GM18519 (cell line): Measurements from ENCODE around the gene FAM168B.
"Not testable (repeated sequence)": the region's sequence is repeated elsewhere in the genome, so short reads cannot be mapped to it uniquely, and the experiment has no call there.

Experiments used
- ATAC-seq: cut with Tn5 transposase; IDR thresholded peaks from one replicate; pipeline ENCODE4 v1.9.1; 2021; ENCODE audit warnings: mild to moderate bottlenecking, moderate library complexity; ENCODE audit not compliant: unreplicated experiment, low FRiP score

Gene FAM168B

GRCh38 chr2:131104487-131105155 is 11.4 kb upstream of the FAM168B start:
- ATAC-seq: peak; percentile 53

DNA sequence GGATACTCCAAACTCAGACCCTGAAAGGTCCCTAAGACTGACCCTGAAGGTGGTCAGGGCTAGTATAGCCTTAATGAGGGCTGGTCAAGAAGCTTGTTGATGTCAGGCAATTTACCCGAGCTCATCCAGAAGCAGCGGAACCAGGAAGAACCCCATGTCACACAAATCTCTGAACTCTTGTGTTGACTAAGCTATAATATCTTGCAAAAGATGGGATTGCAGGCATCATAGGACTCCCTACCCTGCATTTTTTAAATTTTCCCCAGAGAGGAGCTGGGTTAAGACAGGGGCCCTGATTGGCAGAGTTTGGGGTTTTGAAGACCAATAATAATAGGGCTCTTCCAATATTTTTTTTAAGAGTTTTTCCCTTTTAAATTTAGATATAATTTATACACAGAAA is 9.9 kb upstream of the FAM168B start:
- ATAC-seq: no peak

GRCh38 chr2:131094463-131095281 is 1.4 kb upstream of the FAM168B start:
- ATAC-seq: no peak

DNA sequence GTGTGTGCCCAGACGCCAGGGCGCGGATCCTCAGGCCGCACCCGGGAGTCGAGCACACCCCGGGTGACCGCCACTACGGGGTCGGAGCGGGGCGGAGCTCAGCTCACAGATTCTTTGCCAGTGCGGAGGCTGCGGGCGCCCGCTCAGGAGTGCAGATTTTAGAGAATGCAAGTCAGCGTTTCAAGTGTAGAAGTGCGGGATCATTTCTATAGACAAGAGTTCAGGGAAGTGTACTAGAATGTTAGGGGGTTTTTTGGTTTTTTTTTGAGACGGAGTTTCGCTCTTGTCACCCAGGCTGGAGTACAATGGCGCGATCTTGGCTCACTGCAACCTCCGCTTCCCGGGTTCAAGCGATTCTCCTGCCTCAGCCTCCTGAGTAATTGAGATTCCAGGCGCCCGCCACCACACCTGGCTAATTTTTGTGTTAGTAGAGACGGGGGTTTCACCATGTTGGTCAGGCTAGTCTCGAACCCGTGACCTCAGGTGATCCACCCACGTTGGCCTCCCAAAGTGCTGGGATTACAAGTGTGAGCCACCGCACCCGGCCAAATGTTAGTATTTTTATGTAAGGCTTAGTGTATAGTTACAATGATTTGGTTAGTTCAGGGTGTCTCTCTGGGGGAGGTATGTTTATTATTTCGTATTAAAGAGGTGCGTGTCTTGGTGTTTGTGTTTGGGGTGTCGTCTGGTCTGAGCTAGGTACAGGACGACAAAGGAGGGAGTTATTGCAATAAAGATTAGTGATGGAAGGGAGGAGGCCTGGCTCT is 619 bp upstream of the FAM168B start:
- ATAC-seq: peak; percentile 49

DNA sequence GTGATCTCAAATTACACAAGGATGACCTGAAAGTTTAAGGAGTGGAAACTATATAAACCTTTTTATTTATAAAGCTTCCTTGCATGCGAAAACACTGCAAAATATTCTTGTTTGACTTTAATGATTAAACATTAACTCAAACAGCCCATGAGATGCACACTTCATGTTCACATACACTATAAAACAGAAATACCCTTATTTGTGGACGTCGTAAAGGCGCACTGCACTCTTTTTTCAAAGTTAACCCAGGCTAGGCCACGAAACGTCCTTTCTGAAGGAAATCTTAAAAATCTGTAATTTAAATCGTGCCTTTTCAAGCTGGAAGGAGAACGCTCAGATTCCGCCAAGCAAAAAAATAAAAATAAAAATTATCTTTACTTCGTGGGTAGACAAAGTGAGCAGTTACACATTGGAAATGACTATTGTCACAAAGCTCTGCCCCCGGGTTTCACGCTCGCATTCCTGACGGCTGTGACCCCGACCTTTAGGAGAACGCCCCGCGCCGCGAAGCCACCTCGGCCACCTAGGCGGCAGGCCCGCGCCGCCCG is 728 bp downstream of the FAM168B start:
- ATAC-seq: no peak

GRCh38 chr2:131085646-131086045 is 7.6 kb downstream of the FAM168B start:
- ATAC-seq: no peak

- no peak for ATAC-seq
Observed at GRCh38 chr2:131081190-131081589, 12.1 kb downstream of the FAM168B start.

DNA sequence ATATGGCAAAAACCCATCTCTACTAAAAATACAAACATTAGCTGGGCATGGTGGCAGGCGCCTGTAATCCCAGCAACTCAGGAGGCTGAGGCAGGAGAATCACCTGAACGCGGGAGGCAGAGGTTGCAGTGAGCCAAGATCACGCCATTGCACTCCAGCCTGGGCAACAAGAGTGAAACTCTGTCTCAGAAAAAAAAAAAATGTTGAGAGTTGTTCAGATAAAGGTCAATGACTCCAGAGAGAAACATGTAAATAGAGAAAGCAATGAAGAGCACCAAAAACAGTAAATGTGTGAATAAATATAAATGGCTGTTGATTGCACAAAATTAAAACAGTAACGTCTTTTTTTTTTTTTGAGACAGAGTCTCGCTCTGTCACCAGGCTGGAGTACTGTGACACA is 13.3 kb downstream of the FAM168B start:
- ATAC-seq: not testable (repeated sequence)

DNA sequence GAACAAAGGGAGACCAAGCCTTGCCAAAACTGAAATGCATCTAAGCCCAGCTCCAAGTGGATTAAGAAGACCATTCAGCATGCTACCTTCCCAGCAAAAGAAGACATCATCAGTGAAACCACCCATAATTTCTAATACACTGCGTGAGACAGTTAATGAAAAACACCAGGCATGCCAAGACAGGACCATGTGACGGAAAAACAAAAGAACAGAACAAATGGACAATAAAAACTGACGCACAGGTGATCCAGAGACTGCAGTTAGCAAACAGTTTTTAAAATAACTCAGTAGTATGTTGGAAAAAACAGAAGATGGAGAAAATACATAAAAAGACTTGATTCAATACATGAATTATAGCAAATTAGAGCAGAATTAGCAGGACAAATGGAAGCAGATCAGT is 15.3 kb downstream of the FAM168B start:
- no peak for ATAC-seq

GRCh38 chr2:131077182-131077846 is 15.9 kb downstream of the FAM168B start:
- no peak for ATAC-seq

- ATAC-seq: no peak
Observed at GRCh38 chr2:131076707-131077106, 16.6 kb downstream of the FAM168B start.

DNA sequence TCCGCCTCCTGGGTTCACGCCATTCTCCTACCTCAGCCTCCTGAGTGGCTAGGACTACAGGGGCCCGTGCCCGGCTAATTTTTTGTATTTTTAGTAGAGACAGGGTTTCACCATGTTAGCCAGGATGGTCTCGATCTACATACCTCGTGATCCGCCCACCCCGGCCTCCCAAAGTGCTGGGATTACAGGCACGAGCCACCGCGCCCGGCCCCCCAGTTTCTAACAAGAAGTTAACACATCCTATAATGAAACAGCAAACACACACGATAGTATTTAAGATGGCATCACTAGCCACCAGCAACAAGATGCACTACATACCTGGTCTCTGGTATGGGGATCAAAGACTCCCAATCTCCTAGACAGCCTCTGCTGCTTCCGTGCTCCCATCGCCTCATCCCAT is 17.7 kb downstream of the FAM168B start:
- ATAC-seq: not testable (repeated sequence)

- not testable (repeated sequence) for ATAC-seq
Observed at GRCh38 chr2:131068172-131068571, 25.1 kb downstream of the FAM168B start.

DNA sequence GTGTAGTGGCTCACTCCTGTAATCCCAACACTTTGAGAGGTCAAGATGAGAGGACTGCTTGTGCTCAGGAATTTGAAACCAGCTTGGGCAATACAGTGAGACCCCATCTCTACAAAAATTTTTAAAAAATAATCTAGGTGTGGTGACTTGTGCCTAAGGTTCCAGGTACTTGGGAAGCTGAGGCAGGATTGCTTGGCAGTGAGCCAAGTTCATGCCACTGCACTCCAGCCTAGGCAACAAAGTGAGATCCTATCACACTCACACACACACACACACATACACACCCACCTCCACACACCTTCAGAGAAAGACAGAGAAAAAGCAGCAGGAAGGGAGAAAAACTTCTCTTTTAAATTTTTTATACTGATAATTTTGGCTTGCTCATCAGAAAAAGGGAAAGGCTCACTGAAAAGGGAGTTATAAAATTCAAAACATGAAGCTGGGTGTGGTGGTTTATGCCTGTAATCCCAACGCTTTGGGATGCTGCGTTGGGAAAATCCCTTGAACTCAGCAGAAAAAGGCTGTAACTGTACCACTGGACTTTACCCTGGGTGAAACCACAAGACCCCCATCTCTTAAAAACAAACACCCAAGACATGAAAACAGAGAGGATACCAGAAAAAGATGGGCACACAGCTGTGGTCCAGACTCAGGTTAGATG is 25.7 kb downstream of the FAM168B start:
- ATAC-seq: no peak

DNA sequence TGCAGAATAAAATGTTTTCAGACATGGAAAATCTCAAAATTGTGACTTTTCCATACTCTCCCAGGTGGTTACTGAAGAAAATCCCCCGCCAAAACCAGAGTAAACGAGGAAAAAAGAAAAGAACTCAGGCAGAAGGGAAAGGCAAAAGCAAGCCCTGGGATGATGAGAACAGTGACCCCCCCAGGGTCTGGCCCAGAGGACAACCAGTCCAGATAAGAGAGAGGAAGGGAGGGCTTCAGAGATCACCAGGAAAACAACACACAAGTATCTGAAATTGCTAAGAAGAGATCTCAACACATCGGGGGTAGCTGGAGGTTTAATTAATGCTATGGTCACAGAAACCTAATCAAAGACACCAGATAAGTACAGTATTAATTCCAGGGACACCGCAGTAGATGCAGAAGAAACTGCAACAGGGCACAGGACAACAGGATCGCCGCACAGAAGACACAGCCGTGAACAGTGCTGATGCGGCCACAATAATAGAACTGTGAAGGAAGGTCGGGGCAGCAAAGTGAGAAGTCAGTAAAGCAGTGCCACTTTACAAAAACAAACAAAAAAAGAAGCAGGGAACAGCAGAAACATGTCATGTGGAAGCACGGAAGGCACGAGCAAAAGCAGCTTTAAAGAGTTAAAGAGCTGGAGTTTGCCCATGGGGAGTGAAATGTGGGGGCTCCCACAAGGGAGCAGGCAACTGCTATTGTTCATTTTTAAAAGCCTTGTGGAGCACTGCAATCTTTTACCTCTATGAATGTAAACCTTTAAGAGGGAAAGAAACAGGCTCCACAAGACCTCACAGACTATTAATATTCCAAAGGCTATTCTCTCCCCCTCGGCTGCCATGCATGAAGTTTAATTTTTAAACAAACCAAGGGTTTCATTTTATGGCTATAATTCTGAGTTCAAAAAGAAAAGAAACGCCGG is 28.4 kb downstream of the FAM168B start:
- no peak for ATAC-seq

DNA sequence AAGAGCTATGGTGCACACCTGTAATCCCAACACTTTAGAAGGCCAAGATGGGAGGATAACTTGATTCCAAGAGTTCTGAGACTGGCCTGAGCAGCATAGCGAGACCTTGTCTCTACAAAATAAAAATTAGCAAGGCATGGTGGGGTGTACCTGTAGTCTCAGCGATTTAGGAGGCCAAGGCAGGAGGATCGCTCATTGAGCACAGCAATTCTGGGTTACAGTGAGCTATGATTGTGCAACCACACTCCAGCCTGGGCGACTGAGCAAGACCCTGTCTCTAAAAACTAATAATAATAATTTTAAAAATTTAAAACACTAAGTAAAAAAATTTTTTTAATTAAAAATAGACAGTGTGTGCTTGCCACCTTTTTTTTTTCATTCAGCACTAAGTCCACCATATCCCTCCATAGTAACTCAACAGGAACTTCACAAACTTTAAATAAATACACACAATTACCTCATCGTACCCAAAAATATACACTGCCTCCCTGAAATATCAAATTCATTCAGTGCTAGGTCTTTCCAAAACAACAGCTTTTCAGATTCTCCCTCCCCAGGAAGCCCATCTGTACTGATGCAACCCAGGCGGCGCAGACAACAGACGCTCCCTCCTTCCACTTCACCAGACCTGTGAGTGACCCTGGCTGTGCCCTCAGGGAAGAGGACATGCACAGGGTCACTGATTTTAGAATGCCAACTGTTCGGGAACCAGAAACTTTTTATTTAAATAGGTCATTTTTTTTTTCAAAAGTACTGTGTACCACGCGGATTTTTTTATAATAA is 29.6 kb downstream of the FAM168B start:
- ATAC-seq: no peak

DNA sequence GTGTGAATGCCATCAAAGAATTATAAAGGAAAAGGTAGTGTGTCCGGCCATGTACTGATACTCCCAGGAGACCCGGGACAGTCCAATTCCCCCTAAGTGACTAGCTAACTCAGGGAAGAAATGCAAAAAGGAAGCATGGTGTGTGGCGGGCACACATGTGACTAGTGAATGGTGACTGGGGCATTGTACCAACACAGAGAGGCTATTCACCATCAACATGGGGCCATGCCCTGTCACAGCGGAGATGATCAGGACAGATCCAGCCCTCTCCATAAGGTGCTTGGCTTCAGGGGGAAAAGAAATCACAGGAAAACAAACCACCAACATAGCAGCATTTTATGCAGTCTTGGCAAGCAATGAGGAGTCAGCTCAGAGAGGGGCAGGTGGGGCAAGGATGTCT is 34.3 kb downstream of the FAM168B start:
- ATAC-seq: no peak

DNA sequence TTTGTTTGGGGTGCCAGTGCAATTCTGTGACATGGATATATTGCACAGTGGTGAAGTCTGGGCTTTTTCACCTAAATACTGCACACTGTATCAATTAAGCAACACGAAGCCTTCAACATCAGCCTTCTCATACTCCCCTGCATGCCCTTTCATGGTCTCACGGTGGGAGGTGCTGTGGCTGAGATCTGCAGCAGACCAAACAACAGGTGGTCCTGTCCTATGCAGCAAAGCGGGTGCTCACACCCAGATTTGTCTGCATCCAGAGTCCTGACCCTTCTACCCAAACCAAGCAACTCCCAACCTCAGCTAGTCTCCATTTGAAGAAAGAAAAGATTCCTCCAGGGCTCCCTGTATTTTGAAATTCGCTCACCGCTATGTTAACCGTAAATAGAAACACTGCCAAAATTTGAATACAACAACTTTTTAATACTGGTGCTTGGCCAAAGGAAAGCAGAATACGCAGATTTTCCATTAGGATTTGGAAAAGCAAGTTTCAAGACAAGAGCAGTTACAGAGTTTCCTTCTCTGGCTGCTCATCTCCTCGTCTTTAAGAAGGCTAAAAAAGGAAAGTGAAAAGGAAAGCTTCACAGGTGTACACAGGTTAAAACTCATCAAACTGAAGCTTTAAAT is 34.9 kb downstream of the FAM168B start:
- ATAC-seq: no peak
